T-helper 1 cell treated with Interleukin-12 subunit alpha and Interleukin-12 subunit beta and Interleukin-4 antibody, amounts not matched to agents 30 ng/mL and 1 ng/mL, for 36 hours (primary cell): ENCODE measurements around the gene TMIGD3. TPM values are rescaled to one million over a fixed set of nuclear protein-coding genes. Genes with fewer than 3 reads are reported as not detected.

ENCODE experiments used
- intact Hi-C: fragments of 100-400 bp; cut with micrococcal nuclease; formaldehyde crosslinking; loops from one replicate; pipeline ENCODE4 v1.15.1; 2024
- total RNA-seq: library from RNA; stranded (reverse); gene quantifications from 2 replicates; pipeline ENCODE4 v1.2.3, GENCODE V29; 2022

Gene TMIGD3
- total RNA-seq, 1 donor from 2014 or later, result 0.42 TPM

- intact Hi-C loops, result loop anchor here (1.0 to 10.0 kb wide), 3 partner anchors 27 to 279 kb away; partner anchors contain the start of genes ATP5PB, CHI3L2, DDX20 and WDR77
Observed at GRCh38 chr1:111476214-111476613, 27.2 kb downstream of the TMIGD3 start.

- intact Hi-C loops, result loop anchor here (1.0 to 10.0 kb wide), 3 partner anchors 26 to 280 kb away; partner anchors contain the start of genes ATP5PB, CHI3L2, DDX20 and WDR77
Observed at GRCh38 chr1:111475701-111476100, 27.7 kb downstream of the TMIGD3 start.

DNA sequence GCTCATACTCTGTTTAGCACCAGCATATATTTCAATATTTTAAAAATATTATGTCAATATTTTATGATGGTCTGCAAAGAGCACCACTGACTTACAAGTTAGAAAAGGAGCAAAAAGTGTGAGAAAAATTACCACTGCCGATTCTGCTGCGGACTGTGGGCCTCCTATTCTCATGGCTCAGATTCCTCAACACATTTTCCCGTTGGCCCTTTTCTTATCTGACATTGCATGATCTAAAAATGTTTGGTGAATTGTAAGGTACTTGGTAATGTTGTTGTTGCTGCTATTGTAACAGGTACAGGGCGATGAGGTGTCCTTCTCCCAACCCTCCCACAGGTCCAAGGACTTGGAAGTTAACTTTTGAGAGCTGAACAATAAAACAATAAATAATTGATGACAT, 28.9 kb downstream of the TMIGD3 start:
- intact Hi-C loops, result loop anchor here (10.0 kb wide), 1 partner anchor 250 kb away; the partner anchor contains the start of gene CHI3L2

DNA sequence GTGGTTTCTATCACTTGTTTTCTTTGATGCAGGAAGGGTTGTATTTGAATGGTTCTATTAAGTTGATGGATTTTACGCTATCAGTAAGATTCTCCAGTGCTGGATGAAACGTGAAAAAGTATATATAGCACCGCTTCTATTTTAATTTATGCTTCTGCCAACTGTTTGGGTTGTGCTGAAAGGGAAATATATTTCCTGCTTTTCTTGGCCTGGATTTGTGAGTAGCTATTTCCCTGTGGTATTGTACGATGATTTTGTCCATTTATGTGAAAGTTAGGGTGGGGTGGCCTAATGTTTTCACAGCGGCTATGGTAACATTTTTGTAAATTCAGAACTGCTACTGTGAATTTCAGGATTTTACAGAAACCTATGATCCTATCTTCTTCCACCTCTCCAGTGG, 29.3 kb downstream of the TMIGD3 start:
- intact Hi-C loops, result loop anchor here (10.0 kb wide), 1 partner anchor 249 kb away; the partner anchor contains the start of gene CHI3L2

DNA sequence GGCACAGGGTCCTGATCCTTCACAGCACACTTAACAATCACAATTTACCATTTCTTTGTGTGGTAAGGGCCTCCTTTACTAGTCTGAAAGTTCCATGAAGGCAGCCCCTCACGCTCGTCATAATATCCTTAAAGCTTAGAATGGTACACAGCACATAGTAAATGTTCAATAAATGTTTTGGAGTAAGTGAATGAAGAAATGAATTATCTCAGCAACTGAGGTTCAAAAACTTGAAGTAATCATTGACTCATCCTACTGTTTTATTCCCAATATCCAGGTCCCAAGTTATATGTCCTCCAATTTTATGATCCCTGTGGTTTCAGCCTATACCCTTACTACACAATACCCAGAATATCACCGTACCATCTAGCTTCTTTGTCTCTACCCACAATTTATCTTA, 31.9 kb downstream of the TMIGD3 start:
- intact Hi-C loops, result loop anchor here (1.0 to 10.0 kb wide), 2 partner anchors 22 to 247 kb away; partner anchors contain the start of genes ATP5PB, CHI3L2 and WDR77

GRCh38 chr1:111471012-111471411, 32.4 kb downstream of the TMIGD3 start:
- intact Hi-C loops, result loop anchor here (1.0 to 10.0 kb wide), 2 partner anchors 22 to 246 kb away; partner anchors contain the start of genes ATP5PB, CHI3L2 and WDR77

DNA sequence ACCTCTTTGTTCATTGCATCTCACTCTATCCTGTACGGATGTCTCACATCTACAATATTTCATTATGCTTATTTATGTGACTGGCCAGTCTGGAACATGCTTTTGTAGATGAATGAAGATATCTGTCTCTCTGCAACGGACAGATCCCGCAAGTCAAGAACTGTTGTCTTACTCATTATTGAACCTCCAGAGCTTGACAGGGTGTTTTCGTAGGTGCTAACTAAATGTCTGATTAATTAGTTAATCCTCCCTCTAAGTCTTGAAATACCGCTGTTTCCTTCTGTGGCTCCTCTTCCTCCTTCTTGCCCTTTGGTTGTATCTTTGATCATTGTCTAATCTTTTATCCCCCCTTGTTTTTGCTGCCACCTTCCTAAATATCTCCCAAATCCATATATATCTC, 32.8 kb downstream of the TMIGD3 start:
- intact Hi-C loops, result loop anchor here (10.0 kb wide), 1 partner anchor 246 kb away; the partner anchor contains the start of gene CHI3L2

- intact Hi-C loops, result no loop called here
Observed at GRCh38 chr1:111469539-111469938, 33.9 kb downstream of the TMIGD3 start.

DNA sequence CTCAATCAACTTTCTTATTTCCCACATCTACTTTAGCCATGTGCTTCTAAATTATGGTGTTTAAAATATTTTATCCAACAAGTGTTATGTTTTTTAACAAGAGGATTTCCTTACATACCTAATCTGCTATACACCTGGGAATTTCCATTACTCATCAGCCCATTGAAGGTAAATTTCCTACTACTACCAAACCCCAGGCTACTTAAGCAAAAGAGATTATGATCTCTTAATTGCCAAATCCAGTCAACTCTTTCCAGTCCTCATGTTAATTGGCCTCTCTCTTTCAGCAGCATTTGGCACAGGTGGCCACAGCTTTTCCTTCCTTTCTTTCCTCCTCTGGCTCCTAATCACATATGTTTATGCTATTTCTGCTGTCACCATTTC, 34.7 kb downstream of the TMIGD3 start:
- intact Hi-C loops, result no loop called here

DNA sequence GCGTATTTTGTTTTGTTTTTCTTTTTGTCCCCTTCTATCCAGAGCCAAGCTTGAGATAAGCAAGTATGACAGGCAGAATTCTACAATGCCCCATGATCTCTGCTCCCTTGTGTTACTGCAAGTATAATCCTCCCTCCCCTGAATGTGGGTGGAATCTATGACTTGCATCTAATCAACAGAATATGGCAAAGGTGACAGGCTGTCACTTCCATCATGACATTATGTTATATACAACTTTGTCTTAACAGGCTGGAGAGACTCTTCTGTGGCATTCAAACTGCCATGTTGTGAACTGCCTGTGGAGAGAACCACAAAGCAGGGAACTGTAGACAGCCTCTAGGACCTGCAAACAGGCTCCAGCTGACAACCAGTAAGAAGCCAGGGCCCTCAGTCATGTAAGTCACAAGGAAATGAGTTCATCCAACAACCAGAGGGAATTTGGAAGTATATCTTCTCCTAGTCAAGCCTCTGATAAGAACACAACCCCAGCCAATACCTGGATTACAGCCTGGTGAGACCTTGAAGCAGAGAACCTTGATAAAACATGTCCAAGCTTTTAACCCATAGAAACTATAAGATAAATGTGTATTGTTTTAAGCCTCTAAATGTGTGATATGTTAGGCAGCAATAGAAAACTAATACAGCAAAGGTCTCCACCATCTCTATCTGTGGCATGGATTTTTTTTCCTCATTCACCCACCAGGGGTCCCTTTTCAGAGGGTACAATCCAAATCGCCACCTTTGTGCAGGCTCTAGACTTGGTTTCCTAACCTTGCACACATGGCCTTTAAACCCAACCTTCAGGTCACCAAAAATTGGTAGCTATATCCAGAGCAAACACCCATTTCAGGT, 35.3 kb downstream of the TMIGD3 start:
- intact Hi-C loops, result no loop called here

DNA sequence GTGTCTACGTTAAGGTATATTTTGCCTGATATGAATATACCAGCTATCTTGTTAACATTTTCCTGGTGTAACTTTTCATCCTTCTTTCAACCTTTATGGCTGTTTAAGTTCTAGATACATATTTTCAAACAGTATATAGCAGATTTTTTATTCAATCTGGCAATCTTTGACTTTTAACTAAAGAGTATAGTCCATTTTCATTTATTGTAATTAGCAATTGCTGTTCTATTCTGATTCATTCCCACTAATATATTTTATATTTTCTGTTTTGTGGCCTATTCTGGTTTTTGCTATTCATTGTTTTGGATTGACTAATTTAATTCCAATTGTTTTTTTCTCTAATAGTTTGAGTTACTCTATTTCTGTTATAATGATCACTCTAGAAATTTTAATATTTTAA, 37.0 kb downstream of the TMIGD3 start:
- intact Hi-C loops, result no loop called here

DNA sequence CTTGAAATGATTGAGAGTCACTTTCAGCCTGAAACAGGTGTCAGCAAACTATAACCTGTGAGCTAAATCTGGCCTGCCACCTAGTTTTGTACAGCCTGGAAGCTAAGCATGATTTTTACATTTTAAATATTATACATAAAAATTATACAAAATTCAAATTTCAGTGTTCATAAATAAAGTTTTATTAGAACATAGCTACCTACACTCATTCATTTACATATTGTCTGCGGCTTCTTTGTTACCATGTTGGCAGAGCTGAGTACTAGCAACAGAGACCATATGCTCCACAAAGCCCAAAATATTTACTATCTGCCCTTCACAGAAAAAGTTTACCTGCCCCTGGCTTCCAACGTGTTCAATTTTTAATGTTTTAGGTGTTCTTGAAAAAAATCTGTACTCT, 37.7 kb downstream of the TMIGD3 start:
- intact Hi-C loops, result no loop called here

- intact Hi-C loops, result no loop called here
Observed at GRCh38 chr1:111463029-111463683, 40.3 kb downstream of the TMIGD3 start.

DNA sequence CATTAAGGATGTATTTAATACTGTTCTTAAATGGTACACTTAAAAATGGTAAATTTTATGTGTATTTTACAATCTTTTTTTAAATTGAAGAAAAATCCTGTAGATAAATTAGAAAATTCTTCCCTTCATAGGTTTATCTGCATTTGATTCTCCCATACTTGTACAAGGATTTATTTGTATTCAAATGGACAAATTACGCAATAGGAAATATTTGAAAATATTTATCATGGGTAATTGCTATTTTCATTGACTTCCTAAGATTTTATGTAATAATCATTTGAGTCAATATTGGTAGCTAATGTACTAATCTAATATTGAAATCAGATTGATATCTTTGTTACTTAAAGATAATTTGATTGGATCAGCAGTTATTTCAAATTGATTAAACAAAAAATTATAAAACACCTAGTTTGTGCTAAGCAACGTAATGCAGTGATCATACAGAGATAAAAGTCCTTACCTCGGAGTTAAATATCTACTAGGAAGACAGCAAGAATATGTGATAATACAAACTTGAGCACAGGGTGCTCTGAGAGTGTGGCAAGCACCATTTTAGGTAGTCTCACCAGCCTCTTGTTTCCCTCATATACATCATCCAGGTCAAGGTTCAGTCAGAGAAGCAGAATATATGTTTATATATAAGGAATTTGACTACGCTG, 40.9 kb downstream of the TMIGD3 start:
- intact Hi-C loops, result no loop called here

DNA sequence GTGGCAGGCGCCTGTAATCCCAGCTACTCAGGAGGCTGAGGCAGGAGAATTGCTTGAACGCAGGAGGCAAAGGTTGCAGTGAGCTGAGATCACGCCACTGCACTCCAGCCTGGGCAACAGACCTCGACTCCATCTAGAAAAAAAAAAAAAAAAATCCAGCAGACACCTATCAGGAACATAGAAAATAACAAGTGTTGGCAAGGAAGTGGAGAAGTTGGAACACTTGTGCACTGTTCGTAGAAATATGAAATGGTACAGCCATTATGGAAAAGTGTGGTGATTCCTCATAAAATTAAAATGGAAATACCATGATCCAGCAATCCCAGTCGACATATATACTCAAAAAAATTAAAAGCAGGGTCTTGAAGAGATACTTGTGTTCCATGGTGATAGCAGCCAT, 41.7 kb downstream of the TMIGD3 start:
- intact Hi-C loops, result no loop called here

- intact Hi-C loops, result no loop called here
Observed at GRCh38 chr1:111455642-111456031, 47.8 kb downstream of the TMIGD3 start.

DNA sequence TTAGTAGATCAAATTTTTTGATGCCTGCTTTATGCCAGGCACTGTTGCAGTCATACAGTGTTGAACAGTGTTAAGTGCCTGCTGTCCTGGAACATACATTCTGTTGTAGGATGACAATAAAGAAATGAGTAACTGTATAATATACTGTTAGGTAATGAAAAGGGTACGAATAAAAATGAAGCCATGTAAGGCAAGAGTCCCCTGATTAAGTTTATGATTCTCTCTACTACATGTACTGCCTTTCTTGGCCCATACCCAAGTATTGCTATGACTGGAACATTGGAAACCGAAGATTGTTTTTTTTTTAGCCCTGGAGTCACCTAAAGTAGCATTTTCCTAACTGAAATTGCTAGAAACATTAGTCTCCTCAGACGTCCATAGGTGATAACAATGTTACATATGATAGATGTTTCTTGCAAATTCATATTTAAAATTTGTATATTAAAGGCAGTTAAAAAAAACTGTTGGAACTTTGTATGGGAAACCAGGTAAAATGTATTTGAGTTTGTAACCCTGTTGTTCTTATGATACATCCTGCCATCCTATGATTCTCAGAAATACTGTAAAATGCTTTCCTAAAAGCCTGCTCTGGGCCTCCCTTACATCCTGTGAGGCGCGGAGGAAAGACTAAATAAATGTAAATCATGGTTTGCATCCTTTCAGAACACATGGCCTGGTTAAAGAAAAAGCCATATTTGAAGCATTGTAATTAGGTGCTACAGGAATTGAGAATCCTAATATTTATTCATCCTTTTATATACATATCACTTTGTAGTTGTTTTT, 48.4 kb downstream of the TMIGD3 start:
- intact Hi-C loops, result no loop called here

GRCh38 chr1:111453706-111454105, 49.7 kb downstream of the TMIGD3 start:
- intact Hi-C loops, result no loop called here

- intact Hi-C loops, result no loop called here
Observed at GRCh38 chr1:111452581-111452980, 50.9 kb downstream of the TMIGD3 start.

GRCh38 chr1:111450185-111450584, 53.2 kb downstream of the TMIGD3 start:
- intact Hi-C loops, result no loop called here

DNA sequence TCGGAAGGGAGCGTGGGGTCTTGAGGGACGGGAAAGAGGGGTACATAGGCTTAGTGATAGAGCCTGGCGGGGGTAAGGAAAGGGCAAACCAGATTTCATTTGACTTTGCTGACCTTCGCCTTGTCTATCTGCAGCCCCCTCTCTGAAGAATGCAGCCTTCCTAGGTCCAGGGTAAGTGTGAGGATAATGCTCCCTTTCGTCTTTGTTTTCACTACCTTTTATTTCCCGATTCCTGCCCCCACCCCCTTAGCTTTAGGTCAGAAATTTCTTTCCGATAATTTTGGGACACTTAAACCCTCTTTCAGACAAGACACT, 53.8 kb downstream of the TMIGD3 start:
- intact Hi-C loops, result loop anchor here (1.0 to 10.0 kb wide), 15 partner anchors 22 to 1165 kb away; partner anchors contain the start of genes CAPZA1, CEPT1, DDX20 and DENND2D
